Tibial nerve (tissue), 3 donors: ENCODE measurements around the gene STAT2.

ENCODE experiments used
- POLR2A ChIP-seq, 2 donors: fragments of 450-650 bp; IDR thresholded peaks; one replicate each; pipeline ENCODE4 v1.6.1; 2017; ENCODE audit warnings: antibody characterized with exemption in 2 of 2, mild to moderate bottlenecking in 2 of 2, moderate library complexity in 2 of 2
- TF ChIP-seq, protein P1 (sequence below), 5 experiments: fragments of 200-600 bp in 3 of 5; fragments of 450-650 bp in 2 of 5; sonication (generic) in 3 of 5; IDR thresholded peaks; one replicate each; pipeline ENCODE4 v1.5.1; 2016 to 2019; ENCODE audit warnings: antibody characterized with exemption in 5 of 5, mild to moderate bottlenecking in 3 of 5, moderate library complexity in 2 of 5

GRCh38 chr12:56307221-56307965, 52.5 kb downstream of the STAT2 start:
- TF ChIP-seq POLR2A (IDR thresholded peaks at IDR 0.05), result no peak
- TF ChIP-seq, protein P1, sequence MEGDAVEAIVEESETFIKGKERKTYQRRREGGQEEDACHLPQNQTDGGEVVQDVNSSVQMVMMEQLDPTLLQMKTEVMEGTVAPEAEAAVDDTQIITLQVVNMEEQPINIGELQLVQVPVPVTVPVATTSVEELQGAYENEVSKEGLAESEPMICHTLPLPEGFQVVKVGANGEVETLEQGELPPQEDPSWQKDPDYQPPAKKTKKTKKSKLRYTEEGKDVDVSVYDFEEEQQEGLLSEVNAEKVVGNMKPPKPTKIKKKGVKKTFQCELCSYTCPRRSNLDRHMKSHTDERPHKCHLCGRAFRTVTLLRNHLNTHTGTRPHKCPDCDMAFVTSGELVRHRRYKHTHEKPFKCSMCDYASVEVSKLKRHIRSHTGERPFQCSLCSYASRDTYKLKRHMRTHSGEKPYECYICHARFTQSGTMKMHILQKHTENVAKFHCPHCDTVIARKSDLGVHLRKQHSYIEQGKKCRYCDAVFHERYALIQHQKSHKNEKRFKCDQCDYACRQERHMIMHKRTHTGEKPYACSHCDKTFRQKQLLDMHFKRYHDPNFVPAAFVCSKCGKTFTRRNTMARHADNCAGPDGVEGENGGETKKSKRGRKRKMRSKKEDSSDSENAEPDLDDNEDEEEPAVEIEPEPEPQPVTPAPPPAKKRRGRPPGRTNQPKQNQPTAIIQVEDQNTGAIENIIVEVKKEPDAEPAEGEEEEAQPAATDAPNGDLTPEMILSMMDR (IDR thresholded peaks at IDR 0.05), result no peak
